Stimulated activated CD4-positive, alpha-beta T cell treated with anti-CD3 and anti-CD28 coated beads, TNF-alpha, amount 100 ng/mL, for 48 hours (primary cell): ENCODE results near the gene HACE1.
"Not testable (repeated sequence)": the region's sequence is repeated elsewhere in the genome, so short reads cannot be mapped to it uniquely, and the experiment has no call there.

Source experiments
- DNase-seq, 3 donors: peaks; one replicate each; pipeline ENCODE4 v3.0.0-alpha.2; 2020; ENCODE audit warnings: low read depth in 3 of 3

Gene HACE1

GRCh38 chr6:104859225-104860146 lies at the start of gene HACE1:
TSS of gene HACE1 (minus strand) at chr6:104859919. CDS start at chr6:104859642, 277 bp downstream.
- peak; percentile 79 to 86 (median 80) for DNase-seq

- no peak for DNase-seq
Observed at GRCh38 chr6:104908888-104909525, 49.3 kb upstream of the HACE1 start.

DNA sequence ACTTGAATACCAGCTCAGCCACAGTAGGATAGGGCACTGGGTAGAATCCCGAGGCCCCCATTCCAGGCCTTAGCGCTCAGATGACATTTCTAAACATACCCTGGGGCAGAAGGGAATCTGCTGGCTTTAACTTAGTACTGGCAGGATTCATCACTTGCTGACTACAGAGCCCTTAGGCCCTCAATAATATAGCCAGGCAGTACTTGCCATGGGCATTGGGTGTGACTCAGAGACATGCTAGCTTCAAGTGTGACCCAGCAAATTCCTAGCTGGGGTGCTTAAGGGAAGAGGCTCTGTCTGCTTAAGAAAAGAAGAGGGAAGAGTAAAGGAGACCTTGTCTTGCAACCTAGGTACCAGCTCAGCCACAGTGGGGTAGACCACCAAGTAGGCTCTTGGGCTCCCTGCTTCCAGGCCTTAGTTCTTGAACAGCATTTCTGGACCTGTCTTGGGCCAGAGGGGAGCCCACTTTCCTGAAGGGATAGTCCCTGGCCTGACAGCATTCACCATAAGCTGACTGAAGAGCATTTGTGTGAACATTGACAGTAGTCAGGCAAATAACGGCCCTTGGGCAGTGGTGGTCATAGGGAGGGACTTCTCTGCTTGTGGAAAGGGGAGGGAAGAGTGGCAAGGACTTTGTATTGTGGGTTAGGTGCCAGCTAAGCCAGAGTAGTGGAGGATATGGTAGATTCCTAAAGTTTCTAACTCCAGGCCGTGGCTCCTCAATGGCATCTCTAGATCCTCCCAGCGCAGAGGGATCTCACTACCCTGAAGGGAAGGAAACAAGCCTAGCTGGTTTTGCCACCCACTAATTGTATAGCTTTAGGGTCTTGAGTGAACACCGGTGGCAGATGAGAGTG lies 48.5 kb upstream of the HACE1 start:
- no peak for DNase-seq

GRCh38 chr6:104898893-104899292 lies 39.2 kb upstream of the HACE1 start:
- DNase-seq = not testable (repeated sequence)

DNA sequence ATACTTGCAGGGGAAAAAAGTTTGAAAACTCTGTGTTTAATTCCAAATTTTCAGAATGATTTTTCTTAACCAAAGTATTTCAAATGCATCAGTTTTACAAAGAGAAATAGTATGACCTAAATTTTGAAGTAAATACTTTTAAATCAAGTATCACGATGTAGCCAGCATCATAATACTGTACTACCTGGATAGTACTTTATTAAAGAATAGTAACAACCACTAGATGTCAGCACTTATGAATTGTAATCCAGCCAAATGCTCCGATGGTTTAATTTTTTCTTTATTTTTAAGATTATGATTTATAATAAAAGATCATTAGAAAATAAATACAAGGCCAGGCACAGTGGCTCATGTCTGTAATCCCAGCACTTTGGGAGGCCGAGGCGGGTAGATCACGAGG lies 37.2 kb upstream of the HACE1 start:
- no peak for DNase-seq

DNA sequence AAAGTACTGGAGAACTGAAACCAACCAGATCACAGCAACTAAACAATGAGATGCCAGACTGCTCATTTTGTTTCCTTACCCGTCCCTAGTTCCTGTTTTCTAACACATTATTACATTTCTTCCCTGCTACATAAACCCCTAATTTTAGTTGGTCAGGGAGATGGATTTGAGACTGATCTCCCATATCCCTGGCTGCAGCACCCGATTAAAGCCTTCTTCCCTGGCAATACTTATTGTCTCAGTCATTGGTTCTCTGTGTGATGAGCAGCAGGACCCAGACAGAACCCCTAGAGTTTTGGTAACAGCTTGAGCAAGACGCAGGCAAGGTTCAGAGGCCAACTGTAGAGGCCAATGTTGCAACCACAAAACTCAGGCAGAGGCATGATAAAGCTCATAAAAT lies 28.3 kb upstream of the HACE1 start:
- DNase-seq = no peak

- no peak for DNase-seq
Observed at GRCh38 chr6:104887350-104887749, 27.6 kb upstream of the HACE1 start.

DNA sequence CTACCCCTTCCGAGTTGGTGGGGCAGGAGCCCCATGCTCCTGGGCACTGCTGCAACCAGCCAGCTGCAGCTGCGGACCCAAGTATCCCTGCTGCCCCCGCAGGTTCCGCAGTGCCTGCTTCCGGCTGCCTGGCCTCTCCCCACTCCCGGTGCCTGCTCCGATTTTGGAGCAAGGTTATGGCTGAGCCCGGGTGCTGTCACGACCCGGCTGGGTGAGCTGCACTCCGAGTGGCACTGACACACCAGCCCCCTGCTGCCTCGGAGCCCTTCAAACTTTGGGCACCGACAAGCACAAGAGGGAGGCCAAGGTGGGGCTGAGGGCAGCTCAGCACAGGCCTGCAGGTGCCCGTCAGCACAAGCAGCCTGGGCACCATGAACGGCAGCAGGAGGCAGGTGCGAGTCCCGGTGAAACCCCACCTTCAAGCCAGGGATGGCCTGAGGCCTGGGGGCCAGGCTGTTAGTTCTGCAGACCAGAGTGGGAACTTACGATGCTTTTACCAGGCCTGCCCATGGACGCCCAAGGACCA lies 25.9 kb upstream of the HACE1 start:
- DNase-seq = no peak

DNA sequence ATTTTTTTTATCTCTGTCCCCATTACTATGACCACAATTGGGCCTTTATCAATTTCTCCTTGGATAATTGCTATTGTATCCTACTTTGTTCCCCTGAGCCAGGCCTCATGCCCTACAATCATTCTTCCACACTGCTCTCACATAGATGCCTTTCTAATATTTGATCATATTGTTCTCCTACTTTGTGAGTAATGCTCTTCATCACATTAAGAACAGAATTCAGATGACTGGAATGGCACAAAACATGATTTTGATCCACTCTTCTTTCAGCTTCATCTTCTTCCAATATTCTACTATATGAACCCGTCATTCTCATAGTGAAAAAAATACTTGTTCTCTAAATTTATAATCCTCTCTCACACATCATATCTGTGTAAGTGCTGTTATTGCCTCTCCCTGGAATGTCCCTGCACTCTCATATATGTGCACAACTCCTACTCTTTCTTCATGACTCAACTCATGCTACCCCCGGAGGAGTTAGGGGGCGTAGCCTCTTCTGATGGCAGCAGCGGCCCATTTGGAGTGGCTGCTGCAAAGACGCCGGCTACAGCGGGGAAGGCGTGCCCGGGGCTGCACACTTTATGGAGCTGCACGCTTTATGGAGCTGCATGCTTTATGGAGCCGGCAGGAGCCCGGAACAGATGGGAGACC lies 25.3 kb upstream of the HACE1 start:
- no peak for DNase-seq

DNA sequence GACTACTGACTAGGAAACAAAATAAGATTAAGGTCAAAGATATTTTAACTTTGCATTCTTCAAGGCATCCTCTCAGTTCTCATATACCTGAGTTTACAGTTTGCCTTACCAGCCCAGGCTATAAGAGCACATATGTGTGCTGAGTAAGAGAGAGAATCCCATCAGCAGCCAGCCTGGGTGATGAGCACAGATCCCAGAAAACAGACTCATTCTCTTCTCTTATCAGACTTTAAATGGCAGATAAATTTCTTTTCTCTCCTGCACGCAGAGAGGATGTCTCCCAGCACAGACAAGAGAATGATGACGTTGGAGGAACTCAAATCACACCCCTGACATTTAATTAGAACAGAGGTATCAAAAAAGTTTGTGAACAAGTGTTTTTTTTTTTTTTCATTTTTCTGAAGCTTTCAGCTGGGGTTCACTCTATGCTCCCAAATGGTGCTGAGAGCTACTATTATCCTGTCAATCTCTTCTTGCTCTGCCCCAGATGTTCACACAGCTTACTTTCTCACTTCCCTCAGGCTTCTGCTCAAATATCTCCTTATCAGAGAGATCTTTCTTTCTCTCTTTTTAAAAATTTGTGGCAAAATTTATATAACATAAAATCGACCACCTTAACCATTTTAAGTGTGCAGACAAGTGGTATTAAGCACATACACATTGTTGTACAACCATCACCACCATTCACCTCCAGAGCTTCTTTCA lies 22.4 kb upstream of the HACE1 start:
- no peak for DNase-seq

- DNase-seq = no peak
Observed at GRCh38 chr6:104862456-104862855, 2.7 kb upstream of the HACE1 start.

- no peak for DNase-seq
Observed at GRCh38 chr6:104860221-104860620, 502 bp upstream of the HACE1 start.

DNA sequence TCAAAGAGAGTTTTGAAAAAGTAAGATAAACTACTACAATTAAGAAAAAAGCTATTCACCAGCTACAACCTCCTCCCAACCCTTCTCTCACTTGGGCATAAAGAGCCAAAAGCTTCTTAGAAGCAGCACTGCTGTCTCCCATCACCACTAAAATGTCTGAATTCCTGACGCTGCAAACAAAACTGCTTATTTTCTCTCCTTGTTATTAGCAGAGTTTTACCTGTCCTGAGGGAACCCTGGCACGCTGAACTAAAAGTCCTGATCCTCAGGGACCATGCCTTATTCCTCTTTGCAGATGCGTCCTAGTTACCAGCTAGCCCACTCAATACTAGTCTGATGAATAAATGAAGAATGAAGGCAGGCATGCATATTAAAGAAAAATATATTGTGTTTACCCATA lies 1.1 kb downstream of the HACE1 start:
- DNase-seq = no peak

DNA sequence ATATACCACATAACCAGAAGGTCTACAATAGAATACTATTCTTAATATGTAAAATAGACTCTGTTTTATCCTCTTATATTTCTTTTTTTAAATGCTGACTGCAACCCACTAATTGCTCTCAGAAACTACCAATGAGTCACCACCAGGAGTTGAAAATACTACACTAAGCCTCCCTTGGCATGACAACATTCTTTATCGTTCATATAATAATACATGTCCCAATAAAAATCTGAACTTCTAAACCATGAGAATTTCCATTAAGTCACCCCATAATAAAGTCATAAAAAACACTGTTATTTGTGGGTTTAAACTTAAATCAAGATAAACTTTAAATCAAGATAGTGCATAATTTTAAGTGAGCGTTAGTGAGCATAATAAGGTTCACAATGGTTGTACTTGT lies 4.2 kb downstream of the HACE1 start:
- DNase-seq = no peak

DNA sequence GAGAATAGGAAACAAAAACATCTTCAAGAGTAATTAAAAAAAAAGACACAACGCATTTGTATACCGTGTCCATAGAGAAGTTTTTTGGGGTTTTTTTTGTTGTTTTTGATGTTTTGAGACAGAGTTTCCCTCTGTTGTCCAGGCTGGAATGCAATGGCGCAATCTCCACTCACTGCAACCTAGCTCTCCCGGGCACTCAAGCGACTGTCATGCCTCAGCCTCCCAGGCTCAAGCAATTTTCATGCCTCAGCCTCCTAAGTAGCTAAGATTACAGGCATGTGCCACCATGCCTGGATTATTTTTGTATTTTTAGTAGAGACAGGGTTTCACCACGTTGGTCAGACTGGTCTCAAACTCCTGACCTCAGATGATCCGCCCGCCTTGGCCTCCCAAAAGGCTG lies 12.0 kb downstream of the HACE1 start:
- DNase-seq = not testable (repeated sequence)

GRCh38 chr6:104843229-104843628 lies 16.5 kb downstream of the HACE1 start:
- DNase-seq = no peak

- DNase-seq = no peak
Observed at GRCh38 chr6:104837158-104837557, 22.6 kb downstream of the HACE1 start.

DNA sequence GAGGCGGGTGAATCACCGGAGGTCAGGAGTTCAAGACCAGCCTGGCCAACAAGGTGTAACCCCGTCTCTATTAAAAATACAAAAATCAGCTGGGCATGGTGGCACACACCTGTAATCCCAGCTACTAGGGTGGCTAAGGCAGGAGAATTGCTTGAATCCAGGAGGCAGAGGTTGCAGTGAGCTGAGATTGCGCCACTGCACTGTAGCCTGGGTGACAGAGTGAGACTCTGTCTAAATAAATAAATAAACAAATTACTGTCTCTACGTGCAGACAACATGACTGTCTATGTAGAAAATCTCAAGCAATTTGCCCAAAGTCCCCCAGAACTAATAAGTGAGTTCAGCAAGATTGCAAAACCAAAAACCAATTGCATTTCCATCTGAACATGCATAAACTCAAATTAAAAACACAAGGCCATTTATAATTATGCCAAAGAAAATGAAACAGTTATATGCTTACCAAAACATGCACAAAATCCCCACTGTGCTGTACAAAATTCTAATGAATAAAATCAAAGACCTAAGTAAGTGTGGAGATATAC lies 23.2 kb downstream of the HACE1 start:
- DNase-seq = not testable (repeated sequence)

DNA sequence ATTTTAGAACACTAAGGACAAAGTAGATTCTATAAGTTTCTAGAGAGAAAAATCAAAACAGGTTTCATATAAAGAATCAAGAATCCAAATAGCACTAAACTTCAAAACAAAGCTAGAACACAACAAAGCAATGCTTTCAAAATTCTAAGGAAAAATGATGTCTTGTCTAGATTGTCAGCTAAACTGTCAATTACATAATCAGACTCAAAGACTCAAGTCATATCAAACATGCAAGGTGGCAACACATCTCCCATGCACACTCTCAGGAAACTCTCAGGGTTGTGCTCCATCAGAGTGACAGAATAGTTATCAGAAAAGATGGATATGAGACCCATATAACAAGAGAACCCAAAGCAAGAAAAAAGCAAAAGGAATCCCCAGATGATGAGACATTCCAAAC lies 23.9 kb downstream of the HACE1 start:
- DNase-seq = no peak

- DNase-seq = no peak
Observed at GRCh38 chr6:104829183-104829958, 30.3 kb downstream of the HACE1 start.
